ENCODE measurements around the gene TMEM256. TPM values are rescaled to one million over a fixed set of nuclear protein-coding genes. Genes with fewer than 3 reads are reported as not detected.
A peak's percentile ranks its signal among the peaks of the same experiment; 100 is the strongest.

Gene TMEM256
- total and polyA plus RNA-seq, 2 donors from 2014 or later: 55.8 to 389 TPM

GRCh38 chr17:7383371-7383741 lies 20.5 kb downstream of the TMEM256 start:
- H3K9me3 ChIP-seq (ENCODE audit: control insufficient read depth in 2 of 3, insufficient read depth in 1 of 3, low read length in 3 of 3): no peaks in the 10 kb centered on the region
- TF ChIP-seq CTCF (IDR thresholded peaks at IDR 0.05; ENCODE audit: borderline replicate concordance, extremely low read depth, insufficient read depth): no peak
- H3K9ac ChIP-seq (ENCODE audit: low read length in 3 of 3): no peak overlapping the region
- H3K27me3 ChIP-seq (ENCODE audit: control insufficient read depth, insufficient read depth, low read length): peaks cover 5% of the 10 kb centered on the region
- no peaks in the 10 kb centered on the region for H3K36me3 ChIP-seq (ENCODE audit: control insufficient read depth in 2 of 3, insufficient read depth in 3 of 3, low read length in 3 of 3)
- no peak for FAIRE-seq
- DNase-seq: no peak
- H3K27ac ChIP-seq (ENCODE audit: low read depth in 2 of 2, low read length in 2 of 2): no peak overlapping the region
- H3K4me1 ChIP-seq (ENCODE audit: control insufficient read depth in 2 of 3, insufficient read depth in 2 of 3, low read depth in 1 of 3, low read length in 3 of 3): peaks cover 0 to 17% (median 10%) of the 10 kb centered on the region in 3 donors
- intact Hi-C loops (cut with DNase I): no loop called here
- peak overlapping the region in 1 of 3 donors; percentile 41 for H3K4me3 ChIP-seq (ENCODE audit: low read length in 3 of 3)

- Histone ChIP-seq H3K4me1 (ENCODE audit: control insufficient read depth in 2 of 3, insufficient read depth in 2 of 3, low read depth in 1 of 3, low read length in 3 of 3) (peaks cover 0 to 17% (median 10%) of the 10 kb centered on the region in 3 donors), H3K27me3 (ENCODE audit: control insufficient read depth, insufficient read depth, low read length) (peaks cover 5% of the 10 kb centered on the region), H3K4me3 (ENCODE audit: low read length in 3 of 3) (no peak overlapping the region), H3K27ac (ENCODE audit: low read depth in 2 of 2, low read length in 2 of 2) (no peak overlapping the region), H3K9ac (ENCODE audit: low read length in 3 of 3) (no peak overlapping the region), H3K36me3 (ENCODE audit: control insufficient read depth in 2 of 3, insufficient read depth in 3 of 3, low read length in 3 of 3) (no peaks in the 10 kb centered on the region), H3K9me3 (ENCODE audit: control insufficient read depth in 2 of 3, insufficient read depth in 1 of 3, low read length in 3 of 3) (no peaks in the 10 kb centered on the region)
- TF ChIP-seq CTCF (IDR thresholded peaks at IDR 0.05; ENCODE audit: borderline replicate concordance, extremely low read depth, insufficient read depth): no peak
- FAIRE-seq: no peak
- DNase-seq: no peak
- intact Hi-C loops (cut with DNase I): no loop called here
Measured at GRCh38 chr17:7382901-7383300, 21.0 kb downstream of the TMEM256 start.

- Histone ChIP-seq H3K4me3 (ENCODE audit: low read length in 3 of 3) (peak within 1 kb of the TSS; percentile 9 to 75 (median 71)), H3K36me3 (ENCODE audit: control insufficient read depth in 2 of 3, insufficient read depth in 3 of 3, low read length in 3 of 3) (no peaks in the 10 kb centered on the region), H3K4me1 (ENCODE audit: control insufficient read depth in 2 of 3, insufficient read depth in 2 of 3, low read depth in 1 of 3, low read length in 3 of 3) (peaks cover 0 to 17% (median 10%) of the 10 kb centered on the region in 3 donors), H3K9me3 (ENCODE audit: control insufficient read depth in 2 of 3, insufficient read depth in 1 of 3, low read length in 3 of 3) (no peaks in the 10 kb centered on the region), H3K9ac (ENCODE audit: low read length in 3 of 3) (peak within 1 kb of the TSS in 2 of 3 donors; percentile 8 to 48), H3K27ac (ENCODE audit: low read depth in 2 of 2, low read length in 2 of 2) (peak within 1 kb of the TSS; percentile 7 to 49), H3K27me3 (ENCODE audit: control insufficient read depth, insufficient read depth, low read length) (peaks cover 5% of the 10 kb centered on the region)
- intact Hi-C loops (cut with DNase I): no loop called here
- TF ChIP-seq CTCF (IDR thresholded peaks at IDR 0.05; ENCODE audit: borderline replicate concordance, extremely low read depth, insufficient read depth): no peak
- FAIRE-seq (no peak), DNase-seq (peak; percentile 26 to 88 (median 57))
Measured at GRCh38 chr17:7380855-7381683, 22.8 kb downstream of the TMEM256 start, which contains the start of gene TNK1. Gene TNK1 (plus strand): TSS chr17:7381089. CDS start chr17:7382927, 1,838 bp downstream.

Data from kidney (tissue), 14 donors.